ENCODE results near the gene VIPR2. TPM values are rescaled to one million over a fixed set of nuclear protein-coding genes. Genes with fewer than 3 reads are reported as not detected.

Gene VIPR2
- total and polyA plus RNA-seq, 2 of the 13 experiments (the other 11 are each of a cell fraction or from before 2014, with no cell fraction given), result not detected

GRCh38 chr7:159108491-159108890 lies 36.2 kb downstream of the VIPR2 start:
- Histone ChIP-seq H3K36me3 (replicated peaks in 1 of 2; ENCODE audit: control insufficient read depth in 1 of 2, insufficient read depth in 2 of 2, low read length in 2 of 2) (no peaks in the 10 kb centered on the region), H4K20me1 (ENCODE audit: insufficient read depth, low read length) (no peaks in the 10 kb centered on the region), H2AFZ (ENCODE audit: low read length) (no peak overlapping the region), H3K4me2 (ENCODE audit: low read depth, low read length) (no peak overlapping the region), H3K4me1 (ENCODE audit: insufficient read depth, low read length) (no peaks in the 10 kb centered on the region), H3K27me3 (ENCODE audit: control insufficient read depth in 1 of 2, insufficient read depth in 2 of 2, low read length in 2 of 2) (peaks cover 7 to 79% of the 10 kb centered on the region in 2 experiments; a peak in 3 of 5 replicates), H3K9me3 (ENCODE audit: low read length) (no peaks in the 10 kb centered on the region), H3K27ac (ENCODE audit: extremely low read length, insufficient read depth, low read length) (no peak overlapping the region), H3K9ac (ENCODE audit: insufficient read depth, low read depth, low read length) (no peak overlapping the region), H3K4me3 (replicated peaks in 1 of 3; ENCODE audit: insufficient read depth in 1 of 3, low read depth in 2 of 3, low read length in 3 of 3) (no peak overlapping the region), H3K79me2 (ENCODE audit: insufficient read depth, low read length) (no peaks in the 10 kb centered on the region)
- ChIA-PET POLR2A (no interaction called here), CTCF (ENCODE audit: low intra/inter-chr PET ratio, low total read pairs) (no interaction called here)
- DNase-seq (ENCODE audit: low spot score), result no peak
- intact Hi-C loops (cut with micrococcal nuclease; ENCODE audit: unreplicated experiment) (no loop called here), in situ Hi-C loops (cut with HindIII; ENCODE audit: extremely low pct_ligation_motif_present, low pct_unique_long_range_greater_than_20kb) (no loop called here)
- FAIRE-seq, result no peak
- TF ChIP-seq MEIS2 (CRISPR knock-in tag; IDR thresholded peaks at IDR 0.05), result no peak
- TF ChIP-seq, protein P1, sequence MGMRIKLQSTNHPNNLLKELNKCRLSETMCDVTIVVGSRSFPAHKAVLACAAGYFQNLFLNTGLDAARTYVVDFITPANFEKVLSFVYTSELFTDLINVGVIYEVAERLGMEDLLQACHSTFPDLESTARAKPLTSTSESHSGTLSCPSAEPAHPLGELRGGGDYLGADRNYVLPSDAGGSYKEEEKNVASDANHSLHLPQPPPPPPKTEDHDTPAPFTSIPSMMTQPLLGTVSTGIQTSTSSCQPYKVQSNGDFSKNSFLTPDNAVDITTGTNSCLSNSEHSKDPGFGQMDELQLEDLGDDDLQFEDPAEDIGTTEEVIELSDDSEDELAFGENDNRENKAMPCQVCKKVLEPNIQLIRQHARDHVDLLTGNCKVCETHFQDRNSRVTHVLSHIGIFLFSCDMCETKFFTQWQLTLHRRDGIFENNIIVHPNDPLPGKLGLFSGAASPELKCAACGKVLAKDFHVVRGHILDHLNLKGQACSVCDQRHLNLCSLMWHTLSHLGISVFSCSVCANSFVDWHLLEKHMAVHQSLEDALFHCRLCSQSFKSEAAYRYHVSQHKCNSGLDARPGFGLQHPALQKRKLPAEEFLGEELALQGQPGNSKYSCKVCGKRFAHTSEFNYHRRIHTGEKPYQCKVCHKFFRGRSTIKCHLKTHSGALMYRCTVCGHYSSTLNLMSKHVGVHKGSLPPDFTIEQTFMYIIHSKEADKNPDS (CRISPR knock-in tag; IDR thresholded peaks at IDR 0.05), result no peak
- no peak for TF ChIP-seq FOXA1 (IDR thresholded peaks at IDR 0.05)
- no peak for TF ChIP-seq FOXA1 (CRISPR knock-in tag; IDR thresholded peaks at IDR 0.05)
- TF ChIP-seq MBD4 (IDR thresholded peaks at IDR 0.05; ENCODE audit: borderline replicate concordance, low read length), result no peak
- TF ChIP-seq SNRNP70 (IDR thresholded peaks at IDR 0.05; ENCODE audit: low read depth, low read length), result no peak
- TF ChIP-seq, protein P2, sequence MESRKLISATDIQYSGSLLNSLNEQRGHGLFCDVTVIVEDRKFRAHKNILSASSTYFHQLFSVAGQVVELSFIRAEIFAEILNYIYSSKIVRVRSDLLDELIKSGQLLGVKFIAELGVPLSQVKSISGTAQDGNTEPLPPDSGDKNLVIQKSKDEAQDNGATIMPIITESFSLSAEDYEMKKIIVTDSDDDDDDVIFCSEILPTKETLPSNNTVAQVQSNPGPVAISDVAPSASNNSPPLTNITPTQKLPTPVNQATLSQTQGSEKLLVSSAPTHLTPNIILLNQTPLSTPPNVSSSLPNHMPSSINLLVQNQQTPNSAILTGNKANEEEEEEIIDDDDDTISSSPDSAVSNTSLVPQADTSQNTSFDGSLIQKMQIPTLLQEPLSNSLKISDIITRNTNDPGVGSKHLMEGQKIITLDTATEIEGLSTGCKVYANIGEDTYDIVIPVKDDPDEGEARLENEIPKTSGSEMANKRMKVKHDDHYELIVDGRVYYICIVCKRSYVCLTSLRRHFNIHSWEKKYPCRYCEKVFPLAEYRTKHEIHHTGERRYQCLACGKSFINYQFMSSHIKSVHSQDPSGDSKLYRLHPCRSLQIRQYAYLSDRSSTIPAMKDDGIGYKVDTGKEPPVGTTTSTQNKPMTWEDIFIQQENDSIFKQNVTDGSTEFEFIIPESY (CRISPR knock-in tag; IDR thresholded peaks at IDR 0.05), result no peak
- TF ChIP-seq AHDC1 (CRISPR knock-in tag; IDR thresholded peaks at IDR 0.05; ENCODE audit: borderline replicate concordance), result no peak
- no peak for TF ChIP-seq FOSL1 (CRISPR knock-in tag; IDR thresholded peaks at IDR 0.05; ENCODE audit: borderline replicate concordance)
- TF ChIP-seq GATA4 (IDR thresholded peaks at IDR 0.05; ENCODE audit: borderline replicate concordance, low read depth), result no peak
- TF ChIP-seq FOSL2 (CRISPR knock-in tag; IDR thresholded peaks at IDR 0.05), result no peak
- no peak for ATAC-seq
- WGBS (ENCODE audit: low lambda C conversion rate), result 20% methylated on average over 1 of the region's 2 CpGs
- no TSS peak for BruUV-seq (replicated peaks)
